ENCODE measurements around the gene INPP5A.

Gene INPP5A

GRCh38 chr10:132614431-132615340, 77.1 kb downstream of the INPP5A start:
- TF ChIP-seq EZH2phosphoT487 (IDR thresholded peaks at IDR 0.05; ENCODE audit: low read length) (no peak), CTCF (IDR thresholded peaks at IDR 0.05; ENCODE audit: low read length) (no peak), EZH2 (optimal IDR thresholded peaks at IDR 0.05; ENCODE audit: low read depth, low read length) (no peak)
- no peaks in the 10 kb centered on the region for H4K20me1 ChIP-seq (ENCODE audit: insufficient read depth, low read length)
- no peaks in the 10 kb centered on the region for H3K36me3 ChIP-seq (replicated peaks; ENCODE audit: insufficient read depth, low read length)
- H3F3A ChIP-seq (ENCODE audit: insufficient read depth, low read length) = no peaks in the 10 kb centered on the region
- no peaks in the 10 kb centered on the region for H3K79me2 ChIP-seq (ENCODE audit: low read length)
- no peak for DNase-seq
- no peak overlapping the region for H3K4me3 ChIP-seq (ENCODE audit: low read length)
- no peaks in the 10 kb centered on the region for H3K4me1 ChIP-seq (ENCODE audit: low read length)
- no peak overlapping the region for H3K4me2 ChIP-seq (ENCODE audit: low read depth, low read length)
- H3K9ac ChIP-seq (ENCODE audit: low read length) = no peak overlapping the region
- no peaks in the 10 kb centered on the region for H3K27me3 ChIP-seq (replicated peaks; ENCODE audit: insufficient read depth, low read length)
- H3K9me2 ChIP-seq (replicated peaks; ENCODE audit: insufficient read depth, low read length) = no peaks in the 10 kb centered on the region
- H3K9me3 ChIP-seq (replicated peaks; ENCODE audit: insufficient read depth, low read length) = no peaks in the 10 kb centered on the region
- H3K27ac ChIP-seq (ENCODE audit: low read length) = no peak overlapping the region
- no peak overlapping the region for H2AFZ ChIP-seq (ENCODE audit: low read length)

- H3K9me2 ChIP-seq (replicated peaks; ENCODE audit: insufficient read depth, low read length) = no peaks in the 10 kb centered on the region
- no peaks in the 10 kb centered on the region for H4K20me1 ChIP-seq (ENCODE audit: insufficient read depth, low read length)
- H3K9me3 ChIP-seq (replicated peaks; ENCODE audit: insufficient read depth, low read length) = no peaks in the 10 kb centered on the region
- H3K4me2 ChIP-seq (ENCODE audit: low read depth, low read length) = no peak overlapping the region
- no peaks in the 10 kb centered on the region for H3K79me2 ChIP-seq (ENCODE audit: low read length)
- no peaks in the 10 kb centered on the region for H3K27me3 ChIP-seq (replicated peaks; ENCODE audit: insufficient read depth, low read length)
- no peak overlapping the region for H2AFZ ChIP-seq (ENCODE audit: low read length)
- TF ChIP-seq EZH2phosphoT487 (IDR thresholded peaks at IDR 0.05; ENCODE audit: low read length) (no peak), CTCF (IDR thresholded peaks at IDR 0.05; ENCODE audit: low read length) (no peak), EZH2 (optimal IDR thresholded peaks at IDR 0.05; ENCODE audit: low read depth, low read length) (no peak)
- no peaks in the 10 kb centered on the region for H3K4me1 ChIP-seq (ENCODE audit: low read length)
- no peaks in the 10 kb centered on the region for H3F3A ChIP-seq (ENCODE audit: insufficient read depth, low read length)
- no peak for DNase-seq
- no peak overlapping the region for H3K4me3 ChIP-seq (ENCODE audit: low read length)
- H3K9ac ChIP-seq (ENCODE audit: low read length) = no peak overlapping the region
- H3K27ac ChIP-seq (ENCODE audit: low read length) = no peak overlapping the region
- H3K36me3 ChIP-seq (replicated peaks; ENCODE audit: insufficient read depth, low read length) = no peaks in the 10 kb centered on the region
Measured at GRCh38 chr10:132615341-132616169, 78.0 kb downstream of the INPP5A start.

GRCh38 chr10:132616170-132616995, 78.8 kb downstream of the INPP5A start:
- no peak overlapping the region for H2AFZ ChIP-seq (ENCODE audit: low read length)
- no peaks in the 10 kb centered on the region for H3K36me3 ChIP-seq (replicated peaks; ENCODE audit: insufficient read depth, low read length)

More at GRCh38 chr10:132616170-132616995, 78.8 kb downstream of the INPP5A start:
- no peak overlapping the region for H3K4me3 ChIP-seq (ENCODE audit: low read length)
- H3K9ac ChIP-seq (ENCODE audit: low read length) = no peak overlapping the region
- no peak for DNase-seq
- no peaks in the 10 kb centered on the region for H3K4me1 ChIP-seq (ENCODE audit: low read length)
- H3K79me2 ChIP-seq (ENCODE audit: low read length) = no peaks in the 10 kb centered on the region
- TF ChIP-seq EZH2phosphoT487 (IDR thresholded peaks at IDR 0.05; ENCODE audit: low read length) = no peak
- no peak for TF ChIP-seq CTCF (IDR thresholded peaks at IDR 0.05; ENCODE audit: low read length)
- TF ChIP-seq EZH2 (optimal IDR thresholded peaks at IDR 0.05; ENCODE audit: low read depth, low read length) = no peak
- no peaks in the 10 kb centered on the region for H3K9me2 ChIP-seq (replicated peaks; ENCODE audit: insufficient read depth, low read length)
- no peaks in the 10 kb centered on the region for H4K20me1 ChIP-seq (ENCODE audit: insufficient read depth, low read length)
- H3F3A ChIP-seq (ENCODE audit: insufficient read depth, low read length) = no peaks in the 10 kb centered on the region
- no peaks in the 10 kb centered on the region for H3K9me3 ChIP-seq (replicated peaks; ENCODE audit: insufficient read depth, low read length)
- H3K27me3 ChIP-seq (replicated peaks; ENCODE audit: insufficient read depth, low read length) = no peaks in the 10 kb centered on the region
- H3K4me2 ChIP-seq (ENCODE audit: low read depth, low read length) = no peak overlapping the region
- no peak overlapping the region for H3K27ac ChIP-seq (ENCODE audit: low read length)
